ENCODE data around the gene ZNF79.

DNA sequence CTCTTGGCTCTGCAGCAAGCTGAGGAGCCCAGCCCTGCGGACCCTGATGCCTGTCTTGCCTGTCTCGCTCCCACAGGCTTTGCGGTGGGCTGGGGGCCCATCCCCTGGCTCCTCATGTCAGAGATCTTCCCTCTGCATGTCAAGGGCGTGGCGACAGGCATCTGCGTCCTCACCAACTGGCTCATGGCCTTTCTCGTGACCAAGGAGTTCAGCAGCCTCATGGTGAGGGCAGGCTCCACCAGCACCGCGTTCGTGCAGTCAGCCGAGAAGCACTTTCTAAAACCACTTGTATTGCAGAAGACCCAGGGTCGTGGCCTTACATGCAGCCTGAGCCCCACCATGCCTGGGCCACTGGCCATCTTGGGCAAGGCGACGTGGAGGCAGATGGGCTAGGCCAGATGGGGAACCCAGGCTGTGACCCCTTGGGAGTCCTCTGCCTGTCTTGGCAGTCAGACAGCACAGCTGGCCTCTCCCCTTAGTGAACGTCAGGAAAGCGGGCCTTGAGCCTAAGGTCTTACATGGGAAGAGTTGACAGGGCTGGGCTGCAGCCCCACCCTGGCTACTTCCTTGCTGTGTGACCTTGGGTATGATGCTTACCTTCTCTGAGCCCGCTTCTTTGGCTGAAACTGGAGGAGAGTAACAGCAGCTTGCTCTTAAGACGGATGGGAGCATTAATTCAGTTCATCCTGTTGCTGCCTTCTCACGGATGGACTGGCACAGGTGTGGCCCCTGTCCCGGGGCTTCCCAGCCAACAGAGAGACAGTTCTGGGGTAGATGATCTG lies 18.6 kb upstream of the ZNF79 start:
- TF ChIP-seq NFE2L1 (CRISPR knock-in tag; IDR thresholded peaks at IDR 0.05), result no peak
- TF ChIP-seq, protein P1, sequence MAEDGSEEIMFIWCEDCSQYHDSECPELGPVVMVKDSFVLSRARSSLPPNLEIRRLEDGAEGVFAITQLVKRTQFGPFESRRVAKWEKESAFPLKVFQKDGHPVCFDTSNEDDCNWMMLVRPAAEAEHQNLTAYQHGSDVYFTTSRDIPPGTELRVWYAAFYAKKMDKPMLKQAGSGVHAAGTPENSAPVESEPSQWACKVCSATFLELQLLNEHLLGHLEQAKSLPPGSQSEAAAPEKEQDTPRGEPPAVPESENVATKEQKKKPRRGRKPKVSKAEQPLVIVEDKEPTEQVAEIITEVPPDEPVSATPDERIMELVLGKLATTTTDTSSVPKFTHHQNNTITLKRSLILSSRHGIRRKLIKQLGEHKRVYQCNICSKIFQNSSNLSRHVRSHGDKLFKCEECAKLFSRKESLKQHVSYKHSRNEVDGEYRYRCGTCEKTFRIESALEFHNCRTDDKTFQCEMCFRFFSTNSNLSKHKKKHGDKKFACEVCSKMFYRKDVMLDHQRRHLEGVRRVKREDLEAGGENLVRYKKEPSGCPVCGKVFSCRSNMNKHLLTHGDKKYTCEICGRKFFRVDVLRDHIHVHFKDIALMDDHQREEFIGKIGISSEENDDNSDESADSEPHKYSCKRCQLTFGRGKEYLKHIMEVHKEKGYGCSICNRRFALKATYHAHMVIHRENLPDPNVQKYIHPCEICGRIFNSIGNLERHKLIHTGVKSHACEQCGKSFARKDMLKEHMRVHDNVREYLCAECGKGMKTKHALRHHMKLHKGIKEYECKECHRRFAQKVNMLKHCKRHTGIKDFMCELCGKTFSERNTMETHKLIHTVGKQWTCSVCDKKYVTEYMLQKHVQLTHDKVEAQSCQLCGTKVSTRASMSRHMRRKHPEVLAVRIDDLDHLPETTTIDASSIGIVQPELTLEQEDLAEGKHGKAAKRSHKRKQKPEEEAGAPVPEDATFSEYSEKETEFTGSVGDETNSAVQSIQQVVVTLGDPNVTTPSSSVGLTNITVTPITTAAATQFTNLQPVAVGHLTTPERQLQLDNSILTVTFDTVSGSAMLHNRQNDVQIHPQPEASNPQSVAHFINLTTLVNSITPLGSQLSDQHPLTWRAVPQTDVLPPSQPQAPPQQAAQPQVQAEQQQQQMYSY (CRISPR knock-in tag; IDR thresholded peaks at IDR 0.05), result no peak
